Erythroblast (primary cell): ENCODE results near the gene GRHL3.

Source experiments
- DNase-seq, 2 experiments: peaks; one replicate each; lab custom pipeline; 2025; lab: John Stamatoyannopoulos, UW
- GATA1 ChIP-seq: IDR thresholded peaks from 2 replicates; pipeline ENCODE4 v1.6.1; 2011; ENCODE audit warnings: low read depth, mild to moderate bottlenecking, control low read depth, low read length, moderate library complexity
- POLR2A ChIP-seq: IDR thresholded peaks from 2 replicates; pipeline ENCODE4 v1.6.1; 2011; ENCODE audit warnings: mild to moderate bottlenecking, low read length

GRHL3 gene

DNA sequence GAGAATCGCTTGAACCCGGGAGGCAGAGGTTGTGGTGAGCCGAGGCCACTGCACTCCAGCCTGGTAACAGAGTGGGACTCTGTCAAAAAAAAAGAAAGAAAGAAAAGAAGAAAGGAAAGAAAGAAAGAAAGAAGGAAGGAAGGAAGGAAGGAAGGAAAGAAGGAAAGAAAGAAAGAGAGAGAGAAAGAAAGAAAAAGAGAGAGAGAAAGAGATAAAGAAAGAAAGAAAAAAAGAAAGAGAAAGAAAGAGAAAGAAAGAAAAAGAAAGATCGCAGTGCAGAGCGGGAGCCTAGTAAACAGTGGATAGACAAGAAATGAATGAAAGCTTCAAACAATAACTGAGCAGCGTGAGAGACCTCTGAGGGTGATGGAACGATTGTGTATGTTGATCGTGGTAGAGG, 20.6 kb upstream of the GRHL3 start:
- no peak for TF ChIP-seq GATA1
- no peak for TF ChIP-seq POLR2A
- DNase-seq: no peak

DNA sequence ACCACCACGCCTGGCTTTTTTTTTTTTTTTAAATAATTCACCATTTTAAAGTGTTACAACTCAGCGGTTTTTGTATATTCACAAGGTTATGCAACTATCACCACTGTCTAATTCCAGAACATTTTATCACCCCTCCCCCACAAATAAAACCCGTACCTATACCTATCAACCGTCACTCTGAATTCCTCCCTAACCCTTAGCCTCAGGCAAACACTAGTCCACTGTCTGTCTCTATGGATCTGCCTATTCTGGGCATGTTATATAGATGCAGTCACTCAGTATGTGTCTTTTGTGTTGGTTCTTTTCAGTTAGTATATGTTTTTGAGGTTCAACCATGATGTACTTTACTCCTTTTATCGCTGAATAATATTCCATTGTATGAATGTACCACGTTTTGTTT, 19.3 kb upstream of the GRHL3 start:
- no peak for DNase-seq
- TF ChIP-seq GATA1 (no peak), POLR2A (no peak)

DNA sequence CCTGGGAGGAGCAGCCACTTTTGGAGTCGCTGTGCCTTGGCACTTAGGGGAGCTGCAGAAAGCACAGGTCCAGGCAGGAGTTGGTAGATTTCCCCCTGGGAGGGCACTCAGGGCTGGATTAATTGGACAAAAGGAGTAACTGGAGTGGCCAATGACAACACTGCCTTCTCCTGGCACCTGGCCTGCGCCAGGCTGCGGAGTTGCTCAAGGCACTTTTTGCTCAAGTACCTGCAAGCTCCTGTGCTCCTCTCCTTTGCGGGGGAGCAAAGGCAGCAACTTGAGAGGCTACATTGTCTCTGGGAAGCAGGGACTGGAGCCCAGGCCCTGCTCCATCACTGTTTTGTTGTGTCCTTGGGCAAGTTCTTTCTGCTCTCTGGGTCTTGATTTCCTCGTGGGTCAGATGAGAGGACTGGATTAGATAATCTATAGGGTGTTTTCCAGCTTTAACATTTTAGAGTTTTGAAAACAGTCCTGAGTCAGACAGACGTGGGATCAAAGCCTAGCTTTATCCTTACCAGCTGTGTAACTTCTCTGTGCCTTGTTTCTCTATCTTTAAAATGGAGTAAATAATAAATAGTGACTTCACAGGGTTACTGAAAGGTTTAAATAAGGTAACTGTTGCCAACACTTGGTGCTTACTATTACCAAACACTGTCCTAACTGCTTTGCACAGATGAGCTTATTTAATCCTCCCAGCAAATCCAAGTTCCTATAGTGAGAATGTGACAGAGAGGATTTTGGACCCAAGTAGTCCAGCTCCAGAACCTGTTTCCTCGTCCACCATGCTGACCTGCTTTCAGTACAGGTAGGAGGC, 18.0 kb upstream of the GRHL3 start:
- DNase-seq: no peak
- TF ChIP-seq POLR2A: no peak
- TF ChIP-seq GATA1: no peak

DNA sequence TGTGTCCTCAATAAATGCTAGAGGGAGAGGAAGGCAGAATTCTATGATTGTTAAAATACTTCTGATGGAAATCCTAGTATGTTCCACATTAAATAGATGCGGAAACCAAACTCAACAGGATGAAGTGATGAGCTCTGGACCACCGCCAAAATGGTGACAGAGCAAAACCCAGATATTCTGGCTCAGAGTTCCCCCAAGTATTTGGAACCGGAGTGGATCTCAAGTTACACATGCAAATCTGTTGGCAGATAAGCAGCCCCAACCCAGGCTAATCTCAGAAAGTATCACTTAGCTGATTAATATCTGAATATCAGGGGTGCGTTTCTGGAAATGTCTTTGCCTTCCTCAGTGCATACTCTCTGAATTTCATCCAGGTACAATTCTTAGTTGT, 17.4 kb upstream of the GRHL3 start:
- no peak for DNase-seq

DNA sequence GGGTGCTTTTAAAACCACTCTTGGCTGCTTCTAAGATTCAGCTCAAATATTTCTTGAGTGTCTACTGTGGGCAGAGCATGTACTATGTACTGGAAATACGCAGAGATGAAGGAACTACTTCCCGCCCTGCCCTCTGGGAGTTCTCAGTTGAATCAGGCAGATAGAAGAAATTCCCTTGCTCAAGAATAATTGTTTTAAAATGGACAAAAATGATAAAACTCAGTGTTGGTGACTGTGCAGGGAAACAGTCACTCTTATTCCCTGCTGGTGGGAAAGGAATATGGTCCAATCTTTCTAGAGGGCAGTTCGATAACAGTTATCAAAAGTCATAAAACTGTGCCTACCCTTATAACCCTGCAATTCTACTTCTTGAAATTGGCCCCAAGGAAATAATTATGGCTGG, 16.9 kb upstream of the GRHL3 start:
- TF ChIP-seq GATA1 (no peak), POLR2A (no peak)
- DNase-seq: no peak

More for the DNA sequence above, 17.4 kb upstream of the GRHL3 start:
- no peak for TF ChIP-seq POLR2A
- no peak for TF ChIP-seq GATA1

DNA sequence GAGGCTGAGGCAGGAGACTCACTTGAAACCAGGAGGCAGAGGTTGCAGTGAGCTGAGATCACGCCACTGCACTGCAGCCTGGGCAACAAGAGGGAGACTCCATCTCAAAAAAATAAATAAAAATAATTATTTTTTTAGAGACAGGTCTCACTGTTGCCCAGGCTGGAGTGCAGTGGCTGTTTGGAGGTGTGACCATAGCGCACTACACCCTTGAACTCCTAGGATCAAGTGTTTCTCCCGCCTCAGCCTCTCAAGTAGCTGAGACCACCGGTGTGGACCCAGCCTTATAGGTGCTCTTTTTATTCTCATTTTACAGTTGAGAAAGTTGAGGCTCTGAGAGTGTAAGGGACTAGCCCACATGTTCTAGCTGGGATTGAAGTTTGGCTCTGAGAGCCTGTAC, 15.6 kb upstream of the GRHL3 start:
- no peak for TF ChIP-seq POLR2A
- no peak for TF ChIP-seq GATA1
- no peak for DNase-seq

DNA sequence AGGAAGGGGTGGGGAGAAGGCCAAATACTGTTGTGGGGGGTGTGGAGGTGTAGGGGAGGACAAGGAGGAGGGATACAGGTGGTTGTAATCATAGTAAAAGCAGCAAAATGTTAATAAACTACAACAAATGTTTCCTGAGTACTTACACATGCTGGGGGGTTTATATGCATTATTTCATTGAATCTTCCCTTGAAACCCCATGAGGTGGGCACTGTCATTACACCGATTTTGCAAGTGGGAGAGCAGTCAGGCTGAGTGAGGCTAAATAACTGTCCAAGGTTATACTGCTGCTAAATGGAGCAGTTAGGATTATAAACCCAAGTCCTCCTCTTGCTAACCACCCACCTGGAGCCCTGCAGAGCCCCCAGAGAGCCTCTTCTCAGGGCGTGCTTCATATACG, 14.4 kb upstream of the GRHL3 start:
- no peak for TF ChIP-seq GATA1
- TF ChIP-seq POLR2A: no peak

DNA sequence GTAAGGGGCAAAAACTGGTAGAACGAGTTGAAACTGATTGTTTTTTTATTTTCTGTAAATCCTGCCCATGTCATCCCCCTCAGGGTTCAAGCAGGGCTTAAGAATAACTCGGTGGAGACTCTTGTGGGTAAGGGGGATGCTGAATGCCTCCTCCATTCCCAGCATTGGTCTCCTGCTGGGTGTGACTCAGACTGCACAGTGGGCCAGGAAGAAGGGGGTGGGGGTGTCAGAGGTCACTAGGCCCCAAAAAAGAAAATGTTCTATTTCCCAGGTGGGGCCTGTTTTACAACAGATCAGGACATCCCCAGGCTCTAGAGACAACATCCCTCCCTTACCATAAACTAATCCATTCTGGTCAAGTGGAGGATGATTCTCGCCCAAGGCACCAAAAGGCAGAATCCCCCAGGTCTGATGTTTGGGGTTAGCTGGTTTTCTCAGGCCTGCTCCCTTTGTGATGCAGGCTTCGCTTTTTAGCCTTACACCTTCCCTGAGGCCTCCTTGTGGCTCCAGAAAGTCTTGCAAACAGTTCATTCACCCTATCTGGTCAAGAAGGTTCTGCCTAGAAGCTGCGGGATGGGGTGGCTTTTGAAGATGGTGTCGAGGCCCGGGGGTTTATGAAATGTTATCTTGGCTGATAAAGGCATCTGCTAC, 10.7 kb upstream of the GRHL3 start:
- TF ChIP-seq GATA1 (no peak), POLR2A (no peak)
- no peak for DNase-seq

More for the DNA sequence above, 14.4 kb upstream of the GRHL3 start:
- DNase-seq: no peak

DNA sequence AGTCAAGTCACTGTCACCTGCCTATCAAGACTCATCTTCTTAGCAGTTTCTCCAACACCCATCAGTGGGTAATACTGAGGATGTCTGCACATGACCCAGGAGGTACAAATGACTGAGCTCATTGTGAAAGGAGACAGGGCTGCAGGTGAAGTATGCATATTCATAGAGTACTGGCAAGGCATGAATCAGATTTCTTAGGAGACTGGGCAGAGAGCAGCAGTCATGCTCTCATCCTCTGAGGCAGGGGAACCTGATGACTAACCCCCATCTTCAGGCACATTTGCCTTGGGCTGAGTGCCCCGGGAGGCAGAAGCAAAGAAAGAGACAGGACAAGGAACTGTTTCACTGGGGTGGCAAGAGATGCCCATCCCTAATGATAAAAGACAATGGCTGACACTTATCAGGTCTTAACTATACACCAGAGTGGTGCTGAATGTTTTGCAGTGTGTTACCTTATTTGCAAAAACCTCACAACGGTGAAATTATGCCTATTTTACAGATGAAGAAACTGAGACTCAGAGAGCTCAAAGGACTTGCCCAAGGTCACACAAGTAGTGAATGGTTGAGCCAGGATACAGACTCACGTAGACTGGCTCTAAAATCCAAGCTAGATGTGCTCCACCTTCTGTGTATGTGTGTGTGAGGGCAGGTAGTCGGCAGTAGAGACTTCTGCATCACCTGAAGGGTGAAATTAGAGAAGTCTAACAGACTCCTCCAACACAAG, 9.2 kb upstream of the GRHL3 start:
- DNase-seq: no peak
- no peak for TF ChIP-seq GATA1
- TF ChIP-seq POLR2A: no peak

DNA sequence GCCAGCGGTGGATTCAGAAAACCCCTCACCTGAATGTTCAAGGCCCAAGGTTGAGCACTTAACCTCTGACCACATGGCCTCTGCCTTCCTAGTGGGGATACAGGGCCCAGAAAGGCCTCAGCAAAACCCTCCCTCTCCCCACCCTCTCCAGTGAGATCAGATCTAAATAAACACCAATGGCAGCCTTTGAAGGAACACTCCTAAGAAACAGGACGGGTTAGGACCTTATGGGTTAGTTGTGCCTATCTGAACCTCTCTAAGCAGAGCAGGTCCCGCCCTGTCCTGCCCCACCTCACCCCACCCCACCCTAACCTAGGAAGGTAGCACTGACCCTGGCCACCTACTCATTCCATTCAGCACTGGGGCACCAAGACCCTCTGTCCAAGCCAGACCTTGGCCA, 7.9 kb upstream of the GRHL3 start:
- TF ChIP-seq POLR2A (no peak), GATA1 (no peak)
- no peak for DNase-seq

DNA sequence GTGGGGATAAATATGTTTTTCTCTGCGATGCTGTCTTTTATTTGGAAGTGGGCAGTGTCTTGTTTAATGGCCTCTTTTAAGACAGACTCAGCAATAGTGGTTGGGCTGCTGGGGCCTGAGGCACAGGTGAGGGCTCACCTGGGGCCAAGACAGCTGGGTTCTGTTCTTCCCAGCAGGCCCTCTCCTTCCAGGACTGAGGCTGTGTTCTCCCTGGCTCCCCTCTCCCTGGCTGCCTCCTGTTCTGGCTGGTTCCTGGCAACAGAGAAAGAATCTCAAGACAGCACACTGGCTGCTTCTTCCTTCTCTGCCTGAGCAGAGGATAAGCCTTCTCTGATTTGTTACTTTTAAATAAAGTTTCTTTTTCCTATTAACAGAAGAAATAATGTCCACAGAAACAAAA, 7.4 kb upstream of the GRHL3 start:
- TF ChIP-seq POLR2A: no peak
- no peak for DNase-seq

DNA sequence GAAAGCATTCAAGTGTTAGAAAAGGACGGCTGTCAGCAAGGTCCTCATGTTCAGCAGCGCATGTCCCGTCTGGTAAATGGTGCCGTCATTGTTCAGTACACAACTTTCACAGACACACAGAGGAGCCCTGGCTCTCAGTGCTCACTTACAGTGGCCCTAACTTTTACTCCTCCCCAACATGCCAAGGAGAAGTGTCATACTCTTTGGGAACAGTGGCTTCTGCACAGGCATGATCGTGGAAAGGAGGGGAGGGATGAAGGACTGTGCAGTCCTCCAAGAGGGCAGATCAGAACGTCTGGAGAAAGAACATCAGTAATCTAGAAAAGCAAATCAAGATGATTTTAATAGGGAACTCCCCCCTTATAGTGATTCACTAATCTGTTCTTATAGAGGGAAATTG, 3.8 kb upstream of the GRHL3 start:
- TF ChIP-seq POLR2A (no peak), GATA1 (no peak)
- DNase-seq: no peak

DNA sequence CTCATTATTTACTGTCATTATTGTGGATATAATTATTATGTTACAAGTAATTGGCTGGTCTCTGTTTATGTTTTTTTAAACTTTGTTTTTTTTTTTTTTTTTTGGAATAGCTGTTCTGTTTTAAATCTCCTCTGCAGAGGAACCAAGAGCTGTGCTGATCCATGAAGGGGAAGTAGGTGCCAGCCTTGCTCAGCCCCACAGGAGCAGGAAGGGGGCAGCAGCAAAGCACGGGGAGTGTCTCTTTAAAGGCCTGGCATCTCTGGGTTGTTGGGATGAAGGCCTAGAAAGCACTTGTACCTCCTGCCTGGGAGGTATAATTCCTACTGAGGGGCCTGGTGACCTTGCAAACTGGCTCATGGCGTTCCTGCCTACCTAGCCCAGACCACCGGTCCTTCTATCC, 2.5 kb upstream of the GRHL3 start:
- TF ChIP-seq POLR2A (no peak), GATA1 (no peak)
- DNase-seq: no peak

DNA sequence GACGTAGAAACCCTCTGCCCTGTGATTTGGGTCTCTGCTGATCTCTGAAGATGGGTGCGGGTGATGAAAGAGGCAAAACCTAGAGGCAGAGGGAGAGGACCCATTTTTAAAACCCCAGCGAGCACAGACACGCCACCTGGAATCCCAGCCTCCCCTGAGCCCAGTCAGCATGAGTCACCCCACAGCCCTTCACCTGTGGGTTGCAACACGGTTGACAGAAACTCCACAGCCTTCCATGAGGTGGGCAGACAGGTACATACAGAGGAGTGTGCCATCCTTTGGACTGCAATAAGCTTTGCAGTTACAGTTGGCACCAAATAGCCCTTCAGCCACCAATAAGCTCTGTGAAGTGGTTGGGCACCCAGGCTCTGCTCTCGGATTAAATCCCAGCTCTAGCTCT, 2.1 kb upstream of the GRHL3 start:
- DNase-seq: no peak
- TF ChIP-seq GATA1: no peak
- TF ChIP-seq POLR2A: no peak
